IPS-NIHi11 (cell line): Measurements from ENCODE around the gene LSAMP.

ENCODE experiments used
- DNase-seq: peaks from one replicate; pipeline ENCODE4 v3.0.0; 2012; ENCODE audit warnings: mixed read lengths, low spot score

LSAMP gene

DNA sequence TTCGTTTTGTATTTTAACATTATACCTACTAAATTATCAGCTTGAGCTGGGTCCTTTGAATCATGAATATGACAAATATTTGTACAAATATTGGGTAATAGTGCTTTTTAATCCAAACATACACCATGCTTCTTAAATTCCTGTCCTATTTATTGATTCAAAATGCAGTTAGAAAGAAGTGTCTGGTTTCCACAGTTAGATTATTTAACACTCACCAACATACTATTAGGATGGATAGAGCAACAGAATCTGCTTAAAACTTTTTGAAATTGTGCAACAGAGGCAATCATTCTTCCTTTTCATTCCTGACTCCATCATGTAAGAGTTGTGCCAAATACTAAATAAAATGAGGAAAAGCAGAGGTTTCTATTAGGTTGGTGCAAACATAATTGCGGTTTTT lies 281.2 kb downstream of the LSAMP start:
- no peak for DNase-seq

DNA sequence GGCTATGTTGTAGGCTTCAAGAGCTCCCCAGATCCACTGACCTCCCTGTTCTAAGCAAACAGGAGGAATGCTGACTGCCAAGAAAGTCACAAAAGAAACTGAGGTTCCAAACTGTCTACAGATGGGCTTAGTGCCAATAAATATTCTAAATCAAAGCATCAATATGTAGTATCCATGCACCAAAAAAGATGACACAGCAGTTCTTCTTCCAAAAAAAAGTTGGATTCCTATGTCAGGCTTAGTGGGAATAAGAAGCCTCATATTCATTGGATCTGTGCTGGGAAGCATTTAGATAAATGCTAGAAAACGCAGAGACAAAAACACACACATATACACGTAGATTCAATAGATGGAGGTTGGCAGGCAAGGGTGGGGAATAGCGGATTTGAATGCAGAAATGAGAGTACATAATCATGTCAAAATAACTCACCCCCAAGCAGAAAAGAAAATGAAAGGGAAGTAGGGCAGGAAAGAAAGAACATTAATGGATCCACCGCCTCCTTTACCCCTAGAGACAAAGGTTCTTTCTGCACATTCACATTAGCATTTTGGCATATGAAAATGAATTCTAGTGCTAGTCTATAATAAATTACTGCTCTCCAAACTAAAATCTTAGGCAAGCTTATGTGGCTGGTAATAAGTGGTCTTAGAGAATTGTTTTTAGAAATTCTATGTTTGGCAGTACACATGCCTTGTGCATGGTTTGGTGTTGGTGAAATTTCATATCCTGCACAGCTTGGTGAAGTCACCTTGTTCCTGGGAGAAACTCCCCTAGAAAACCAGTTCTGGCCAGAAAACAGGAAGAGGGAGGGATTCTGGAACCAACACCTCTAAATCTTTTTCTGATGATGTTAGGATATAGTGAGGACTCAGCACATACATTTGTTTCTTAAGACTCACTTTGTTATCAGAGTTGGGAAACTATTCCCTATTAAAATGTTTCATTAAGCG lies 283.4 kb downstream of the LSAMP start:
- no peak for DNase-seq

DNA sequence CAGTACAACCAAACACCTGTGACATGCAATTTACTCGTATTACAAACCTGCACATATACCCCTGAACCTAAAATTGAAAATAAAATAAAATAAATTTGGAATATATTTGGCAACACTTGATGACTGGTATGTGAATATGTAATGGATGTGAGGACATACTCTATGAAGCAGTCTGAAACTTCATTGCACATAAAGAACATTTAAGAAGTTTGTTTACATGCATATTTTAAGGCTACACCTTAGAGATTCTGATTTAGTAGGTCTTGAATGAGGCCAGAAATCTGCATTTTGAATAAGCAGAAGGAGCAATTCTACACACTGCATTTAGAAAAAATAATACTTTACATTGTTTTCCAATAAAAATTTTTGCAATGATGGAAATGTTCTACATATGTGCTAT lies 284.7 kb downstream of the LSAMP start:
- no peak for DNase-seq

DNA sequence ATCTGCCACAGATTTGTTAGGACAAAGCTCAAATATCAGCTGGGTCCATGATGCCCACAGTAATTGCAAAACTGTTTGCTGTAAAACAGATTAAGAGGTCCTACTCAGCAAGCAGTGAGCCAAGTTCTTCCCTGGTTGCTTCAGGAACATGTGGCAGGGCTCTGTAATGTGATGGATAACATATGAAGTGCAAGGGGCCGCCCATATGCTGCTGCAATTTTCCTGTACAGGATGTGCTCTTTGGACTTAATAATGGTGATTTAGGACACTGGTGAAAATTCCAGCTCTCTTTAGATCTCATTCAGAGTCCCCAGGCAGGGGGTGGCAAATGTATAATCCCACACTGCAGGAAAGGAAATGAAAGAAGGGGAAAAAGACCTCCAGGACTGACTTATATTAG lies 289.4 kb downstream of the LSAMP start:
- DNase-seq, result no peak

DNA sequence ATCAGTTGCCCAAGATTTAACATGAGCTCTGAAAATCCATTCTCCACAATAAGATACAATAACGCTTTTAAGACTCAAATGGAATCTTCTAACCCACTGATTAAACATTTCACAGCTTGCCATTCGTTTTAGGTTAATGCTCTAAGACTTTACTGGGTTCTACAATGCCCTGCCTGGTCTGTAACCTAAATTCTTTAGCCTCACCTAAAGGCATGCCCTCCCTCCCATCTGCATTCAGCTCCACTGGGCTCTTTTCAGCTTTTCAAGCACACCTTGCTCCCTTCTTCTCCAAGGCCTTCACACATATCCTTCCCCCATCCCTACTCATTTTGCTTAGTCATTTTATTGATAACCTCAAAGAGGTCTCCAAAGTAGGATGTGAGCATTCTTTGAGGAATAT lies 290.9 kb downstream of the LSAMP start:
- DNase-seq, result no peak

DNA sequence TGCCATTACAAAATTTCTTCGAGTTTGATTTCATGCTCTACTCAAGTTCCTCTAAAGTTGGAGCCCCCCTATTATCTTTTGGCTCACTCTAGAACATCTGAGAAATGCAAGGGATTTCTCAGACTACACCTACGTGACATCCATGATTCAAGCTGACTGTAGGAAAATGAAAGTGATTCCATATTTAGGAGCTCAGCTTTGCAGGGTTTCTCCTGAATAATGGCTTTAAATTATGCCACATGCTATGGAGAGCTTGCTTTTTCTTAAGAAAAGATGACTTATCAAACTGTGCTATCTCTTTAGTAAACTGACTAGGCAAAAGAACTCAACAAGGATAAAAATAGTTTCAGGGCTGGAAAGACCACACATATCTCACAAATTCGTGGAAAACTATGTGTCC lies 292.1 kb downstream of the LSAMP start:
- DNase-seq, result no peak

DNA sequence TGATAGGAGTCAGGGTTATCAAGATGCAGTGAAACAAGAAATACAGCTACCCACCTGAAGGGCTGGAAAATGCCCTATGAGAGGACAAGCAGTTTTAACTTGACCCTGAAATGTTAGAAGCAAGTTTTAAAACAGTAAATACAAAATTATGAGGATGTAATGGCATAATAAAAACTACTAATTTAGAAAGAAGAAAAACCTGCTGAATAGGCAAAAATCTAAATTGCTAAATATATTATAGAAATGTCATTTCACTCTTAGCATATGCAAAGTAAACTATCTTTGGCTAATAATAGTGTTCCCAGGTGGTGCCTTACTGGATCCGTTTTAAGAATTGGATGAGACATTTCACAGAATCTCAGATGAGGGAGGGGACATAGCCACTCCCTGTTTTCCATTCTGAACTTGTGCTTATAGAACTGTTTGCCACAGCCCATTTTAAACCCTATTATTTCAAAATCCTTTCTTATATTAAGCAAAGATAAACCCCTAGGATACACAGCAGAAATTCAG lies 294.6 kb downstream of the LSAMP start:
- DNase-seq, result no peak

DNA sequence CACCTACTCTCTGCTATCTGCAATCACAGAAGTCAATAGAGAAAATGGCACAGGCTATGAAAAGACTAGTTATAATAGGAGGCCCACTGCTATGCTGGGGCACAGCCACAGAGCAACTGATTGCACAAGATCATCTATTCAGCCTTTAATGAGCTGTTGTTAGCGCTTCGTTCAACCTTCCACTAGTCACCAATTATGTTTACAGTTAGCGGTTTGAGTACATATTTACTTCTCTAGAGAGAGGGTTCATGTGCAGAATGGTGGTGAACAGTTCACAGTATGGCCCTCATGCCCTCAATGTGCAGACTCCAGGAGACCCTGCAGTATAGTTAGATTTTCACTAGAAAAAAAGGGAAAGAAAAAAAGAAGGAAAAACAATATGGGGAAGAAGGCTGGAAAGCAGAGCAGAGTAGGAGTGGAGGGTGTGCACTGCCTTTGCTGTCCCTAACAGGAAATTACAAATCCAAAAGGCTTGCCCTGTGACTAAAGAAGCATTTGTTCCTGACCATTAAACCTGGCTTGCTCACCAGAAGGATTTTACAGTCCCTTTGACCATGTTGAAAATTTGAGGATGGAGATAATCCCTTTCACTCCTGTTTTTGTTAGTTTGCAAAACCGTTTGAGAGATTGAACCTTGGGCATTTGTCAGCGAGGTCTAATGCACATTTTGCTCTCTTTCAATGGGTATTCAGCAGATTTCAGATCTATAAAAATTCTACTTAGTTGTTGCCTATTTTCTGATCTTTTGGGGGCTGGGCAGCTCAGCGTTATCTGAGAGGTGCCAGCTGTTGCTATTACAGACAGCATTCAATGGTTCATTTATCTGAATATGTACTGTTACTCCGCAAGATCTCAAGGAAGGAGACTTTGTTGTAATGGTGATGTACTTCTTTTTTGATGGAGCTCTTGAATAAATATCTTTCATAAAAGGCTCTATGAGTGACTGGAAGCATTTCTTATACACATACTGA lies 296.1 kb downstream of the LSAMP start:
- DNase-seq, result no peak

DNA sequence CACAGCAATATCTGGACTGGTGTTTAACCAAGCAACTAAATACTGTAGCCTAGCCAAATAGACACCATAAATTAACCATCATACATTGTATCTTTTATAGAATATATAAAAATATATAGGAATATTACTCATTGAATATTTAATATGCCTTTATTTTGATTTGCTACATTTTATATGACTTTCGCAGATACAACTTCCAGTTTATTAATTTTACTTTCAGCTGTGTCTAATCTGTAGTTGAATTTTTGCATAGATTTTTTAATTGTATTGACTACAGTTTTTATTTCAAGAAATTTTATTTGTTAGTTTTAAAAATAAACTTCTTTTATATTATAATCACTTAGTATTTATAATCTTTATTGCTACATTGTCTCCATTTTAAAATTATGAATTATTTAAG lies 299.7 kb downstream of the LSAMP start:
- DNase-seq, result no peak

DNA sequence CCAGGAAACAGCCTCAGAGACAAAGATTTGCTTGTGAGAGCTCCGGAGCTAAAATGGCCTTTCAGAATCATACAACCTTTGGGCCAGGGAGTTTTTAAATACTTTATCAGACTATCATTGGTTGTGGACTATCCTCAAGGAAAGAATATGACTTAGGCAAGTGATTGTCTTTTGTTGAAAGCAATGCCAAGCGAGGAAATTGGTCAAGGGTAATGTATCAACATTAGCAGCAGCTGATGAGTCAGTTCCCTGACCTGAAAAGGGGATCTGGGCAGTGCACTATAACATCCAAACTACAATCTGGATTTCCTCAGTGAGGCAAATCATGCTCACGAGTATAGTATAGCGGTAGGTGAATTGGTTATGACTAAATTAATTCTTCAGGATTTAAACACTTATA lies 303.6 kb downstream of the LSAMP start:
- no peak for DNase-seq

DNA sequence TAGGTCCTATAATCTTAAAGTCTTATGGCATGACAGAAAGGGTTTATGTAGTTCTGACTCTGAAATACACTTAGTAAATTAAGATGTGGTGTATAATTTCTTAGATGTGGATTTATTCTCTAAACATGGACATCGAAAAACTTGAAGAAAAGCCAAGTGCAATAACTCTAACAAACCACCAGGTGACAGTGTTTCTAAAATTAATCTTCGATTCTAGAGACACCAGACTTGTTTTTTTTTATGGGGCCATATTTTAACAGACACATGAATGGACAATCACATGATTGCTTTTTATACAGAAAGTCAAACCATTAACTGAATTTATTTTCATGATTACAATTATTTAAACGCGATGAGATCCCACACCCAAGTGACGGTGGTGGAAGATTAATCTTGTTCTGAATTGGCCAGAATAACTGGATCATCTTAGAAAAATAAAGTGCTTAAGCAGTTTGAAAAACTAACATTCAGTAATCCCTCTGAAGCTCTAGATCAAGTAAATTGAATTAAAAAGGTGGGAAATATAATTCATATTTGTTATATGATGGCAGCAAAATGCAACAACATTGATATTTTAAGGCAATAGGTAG lies 305.1 kb downstream of the LSAMP start:
- DNase-seq, result no peak

DNA sequence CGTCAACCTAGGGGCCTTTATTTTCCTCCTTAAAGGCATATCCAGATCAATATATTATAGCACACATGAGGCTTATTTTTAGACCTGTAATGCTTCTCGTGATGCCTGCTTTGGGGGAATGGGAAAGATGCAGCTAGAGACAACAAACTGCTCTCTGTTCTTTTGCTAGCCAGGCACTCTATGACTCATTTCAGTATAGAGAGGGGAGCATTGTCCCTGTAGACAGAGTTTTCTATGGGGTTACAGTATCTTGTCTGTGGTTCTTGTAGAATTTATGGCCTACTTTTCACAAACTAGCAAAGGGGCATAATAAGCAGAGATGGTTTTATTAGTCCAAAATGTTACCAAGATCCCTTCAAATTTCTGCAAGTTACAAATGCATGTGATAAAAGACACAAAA lies 305.6 kb downstream of the LSAMP start:
- DNase-seq, result no peak

DNA sequence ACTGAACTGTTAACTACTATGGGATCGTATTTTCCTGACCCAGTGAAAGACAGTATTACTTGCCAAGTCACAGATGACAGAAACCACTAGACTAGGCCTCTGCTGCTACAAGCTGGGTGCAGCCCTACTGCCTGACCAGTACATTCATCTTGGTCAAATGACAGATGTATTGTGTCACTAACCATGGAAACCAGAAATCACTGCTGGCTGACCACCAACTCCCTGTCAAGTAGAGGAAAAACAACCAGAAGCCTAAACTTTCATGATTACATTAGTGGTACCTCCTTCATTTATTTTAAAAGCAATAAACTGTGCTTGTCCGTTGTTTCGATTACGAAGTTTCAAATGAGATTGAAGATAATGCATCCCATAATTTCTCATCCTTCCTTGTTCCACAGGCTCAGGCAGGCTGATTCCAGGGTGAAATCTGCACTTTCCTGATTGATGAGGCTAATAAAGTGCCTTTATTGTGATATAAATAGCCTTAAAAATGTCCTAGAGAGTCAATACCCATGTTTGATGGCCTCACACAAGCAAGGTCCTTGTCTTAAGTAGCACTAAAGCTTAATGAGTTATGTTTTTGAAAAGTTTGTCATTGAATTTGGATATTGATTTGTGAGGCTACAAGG lies 309.7 kb downstream of the LSAMP start:
- peak; percentile 25 for DNase-seq

DNA sequence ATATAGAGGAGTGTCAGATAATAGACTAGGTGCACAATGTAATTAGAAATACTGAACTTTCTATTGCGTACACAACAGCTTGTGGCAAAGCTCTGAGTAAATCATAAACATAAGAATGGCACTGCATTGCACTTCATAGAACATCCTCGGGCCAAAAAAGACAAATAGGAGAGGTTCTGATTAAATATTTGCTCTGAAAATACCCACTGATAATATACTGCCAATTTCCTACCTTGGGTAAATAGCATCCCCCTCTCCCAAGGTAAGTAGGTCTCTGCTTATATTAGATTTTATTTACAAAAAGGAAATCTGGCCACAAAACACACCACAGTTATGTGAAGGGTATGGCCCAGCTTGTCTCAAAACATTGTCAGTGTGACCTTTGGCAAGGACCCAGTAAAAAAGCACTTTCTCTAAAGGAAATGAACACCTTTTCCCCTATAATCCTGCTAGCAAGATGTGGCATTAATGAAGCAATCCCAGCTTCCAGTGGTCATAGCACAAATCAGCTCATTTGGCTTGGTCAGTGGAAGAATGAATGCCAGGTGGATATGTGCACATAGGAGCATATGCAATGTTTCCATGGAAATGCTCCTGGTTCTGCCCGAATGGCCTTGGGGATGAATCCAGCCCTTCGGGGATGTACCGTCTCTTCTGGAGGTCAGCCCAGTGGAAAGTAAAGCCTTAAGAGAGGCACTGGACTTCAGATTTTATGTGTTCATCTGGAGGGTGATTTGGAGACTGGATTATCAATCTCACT lies 315.9 kb downstream of the LSAMP start:
- no peak for DNase-seq

DNA sequence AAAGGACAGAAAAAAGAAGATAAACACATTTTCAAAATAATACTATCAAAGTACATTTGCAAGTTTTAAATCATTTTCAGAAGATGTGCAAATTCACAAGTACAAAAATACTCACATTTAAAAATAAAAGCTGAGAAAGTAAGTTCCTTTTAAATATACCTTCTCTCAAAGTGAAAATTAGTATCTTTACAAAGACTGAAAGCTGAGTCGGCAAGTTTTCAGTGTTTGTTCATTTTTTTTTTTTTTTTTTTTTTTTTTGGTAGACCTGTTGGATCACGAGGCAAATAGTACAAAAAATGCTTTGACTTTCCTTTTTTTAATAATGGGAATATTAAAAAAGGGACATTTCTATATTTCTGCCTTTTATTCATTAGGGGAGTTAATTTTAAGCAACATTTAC lies 317.8 kb downstream of the LSAMP start:
- DNase-seq, result no peak

DNA sequence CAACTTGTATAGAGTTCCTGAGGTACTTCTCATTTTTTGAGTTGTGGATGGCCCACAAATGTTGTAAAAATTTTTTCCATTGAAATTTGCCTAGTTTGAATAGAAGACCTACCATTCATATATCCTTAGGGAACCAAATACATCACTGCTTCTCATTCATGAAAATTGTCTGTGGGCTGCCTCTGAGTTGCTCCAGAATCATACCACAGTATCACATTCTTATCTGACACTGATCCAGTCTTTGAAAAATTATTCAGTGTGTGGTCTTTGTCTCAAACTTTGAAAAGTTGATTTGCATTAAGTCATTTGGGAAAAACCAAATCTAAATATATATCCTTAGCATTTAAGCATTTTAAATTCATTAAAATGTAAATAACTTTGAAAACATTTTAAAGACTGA lies 321.1 kb downstream of the LSAMP start:
- no peak for DNase-seq

DNA sequence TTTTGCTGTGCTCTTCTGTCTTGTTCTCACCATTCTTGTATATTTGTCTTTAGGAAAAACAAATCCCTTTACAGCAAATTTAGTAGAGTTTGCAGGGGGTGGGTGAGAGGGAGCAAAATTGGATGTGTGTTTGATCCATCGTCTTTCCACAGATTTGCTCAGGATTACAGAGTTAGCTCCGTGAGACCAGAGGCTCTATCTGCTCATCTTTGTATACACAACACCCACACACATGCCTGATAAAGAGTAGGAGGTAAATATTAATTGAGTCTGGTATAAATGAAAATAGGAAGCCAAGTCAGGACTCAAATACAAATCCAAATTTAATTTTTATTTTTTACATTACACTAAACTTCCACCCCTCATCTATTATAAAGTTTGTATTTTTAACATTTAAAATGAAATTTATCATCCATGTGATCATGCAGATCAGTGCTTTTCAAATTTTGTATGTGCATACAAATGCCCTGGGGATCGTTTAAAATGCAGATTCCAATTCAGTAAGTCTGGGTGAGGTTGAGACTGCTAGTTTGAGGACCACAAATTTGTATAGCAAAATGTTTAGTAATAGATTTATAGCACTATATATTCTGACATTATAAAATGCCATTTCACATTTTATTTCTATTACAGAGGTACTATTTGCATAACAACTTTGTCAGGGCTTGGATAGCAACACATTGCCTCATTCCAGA lies 326.7 kb downstream of the LSAMP start:
- DNase-seq, result no peak

DNA sequence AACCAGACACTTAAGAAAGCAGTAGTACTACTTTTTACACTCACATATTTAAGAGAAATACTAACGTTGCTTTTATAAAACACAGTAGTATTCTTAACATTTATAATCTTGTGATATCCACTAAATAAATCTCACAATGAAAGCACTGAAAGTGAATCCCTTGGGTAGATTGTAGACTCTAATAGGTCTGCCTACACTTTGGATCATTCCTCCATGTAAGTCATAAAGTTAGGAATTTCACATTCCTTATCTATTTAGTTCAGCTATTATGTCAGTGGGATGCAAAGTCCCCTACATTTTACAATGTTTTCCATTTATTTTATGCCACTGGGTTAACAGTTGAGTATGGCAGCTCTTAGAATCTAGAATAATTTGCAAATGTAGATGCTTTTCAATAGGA lies 330.7 kb downstream of the LSAMP start:
- no peak for DNase-seq

DNA sequence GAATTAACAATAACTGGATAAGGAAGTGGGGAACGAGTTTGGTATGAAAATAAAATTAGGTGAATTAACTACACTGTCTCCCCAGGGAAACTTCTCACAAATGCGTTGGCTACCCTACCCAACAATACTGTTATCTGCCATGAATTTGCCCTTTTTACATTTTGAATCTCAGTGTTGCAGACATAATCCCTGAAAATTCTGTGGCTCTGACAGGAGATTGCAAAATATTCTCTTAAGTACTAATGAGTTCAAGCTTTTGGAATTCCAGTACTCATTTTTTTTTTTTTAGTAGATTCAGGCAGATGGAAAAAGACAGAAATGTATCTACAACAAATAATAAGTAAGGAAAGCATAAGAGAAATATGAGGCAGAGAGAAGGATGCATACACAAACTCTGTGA lies 332.6 kb downstream of the LSAMP start:
- DNase-seq, result no peak

DNA sequence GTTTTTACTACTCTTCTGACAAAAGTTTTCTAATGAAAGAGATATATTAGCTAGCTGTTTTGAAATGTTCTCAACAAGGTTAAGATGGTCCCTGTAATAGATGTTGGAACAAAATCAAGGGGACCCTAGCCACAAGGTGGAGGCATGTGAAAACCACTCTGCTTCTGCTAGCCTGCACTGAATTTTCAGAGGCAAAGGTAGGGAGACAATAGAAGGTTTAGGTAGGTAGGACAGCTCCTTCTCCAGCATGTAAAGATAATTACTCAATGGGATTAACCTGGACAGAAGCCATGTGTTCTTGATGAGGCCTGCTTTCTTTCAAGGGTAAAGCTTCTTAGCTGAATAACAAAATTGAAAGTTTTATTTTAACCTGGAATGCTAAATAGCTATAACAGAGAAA lies 333.5 kb downstream of the LSAMP start:
- no peak for DNase-seq
